HG03469 (cell line): ENCODE measurements around the gene PAXIP1.

ENCODE experiments used
- ATAC-seq: cut with Tn5 transposase; IDR thresholded peaks from one replicate; pipeline ENCODE4 v1.9.1; 2021; ENCODE audit warnings: mild to moderate bottlenecking, moderate library complexity, moderate number of reproducible peaks; ENCODE audit not compliant: unreplicated experiment

PAXIP1 gene

DNA sequence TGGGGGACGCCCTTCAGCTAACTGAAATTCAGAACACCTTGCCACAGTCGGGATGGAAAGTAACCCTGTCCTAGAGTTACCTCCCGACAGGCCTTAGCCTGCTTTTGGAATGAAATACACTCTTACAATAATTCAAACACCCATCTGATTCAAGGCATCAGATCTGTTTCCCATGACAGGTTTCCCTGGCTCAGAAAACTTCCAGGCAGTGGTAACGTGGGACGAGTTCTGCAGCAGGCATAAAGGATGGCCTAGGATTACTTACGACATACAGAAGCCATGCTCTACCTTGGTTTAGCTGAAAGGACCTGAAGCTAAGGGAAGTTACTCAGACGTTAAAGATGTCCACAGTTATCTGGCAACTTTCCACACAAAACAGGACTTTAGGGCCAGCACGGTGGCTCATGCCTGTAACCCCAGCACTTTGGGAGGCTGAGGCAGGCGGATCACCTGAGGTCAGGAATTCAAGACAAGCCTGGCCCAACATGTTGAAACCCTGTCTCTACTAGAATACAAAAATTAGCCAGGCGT is 5.0 kb downstream of the PAXIP1 start:
- no peak for ATAC-seq

DNA sequence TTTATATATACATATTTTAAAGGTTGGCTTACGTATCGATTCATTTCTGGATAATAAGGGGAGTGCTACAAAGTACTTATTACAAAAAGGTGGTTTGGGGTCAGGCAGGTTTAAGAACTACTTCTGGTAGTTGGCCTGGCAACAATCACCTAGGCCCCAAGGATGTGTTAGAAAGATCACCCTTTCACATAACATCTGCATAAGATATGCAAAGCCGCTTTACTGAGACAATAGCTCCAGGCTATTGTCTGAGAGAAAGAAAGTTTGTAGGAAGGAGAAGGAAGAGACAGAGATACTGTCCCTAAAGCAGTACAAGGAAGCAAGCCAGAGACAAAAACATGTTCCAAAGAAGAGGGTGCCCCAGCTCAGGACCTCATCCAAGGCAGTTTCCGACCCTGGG is 6.2 kb downstream of the PAXIP1 start:
- no peak for ATAC-seq

DNA sequence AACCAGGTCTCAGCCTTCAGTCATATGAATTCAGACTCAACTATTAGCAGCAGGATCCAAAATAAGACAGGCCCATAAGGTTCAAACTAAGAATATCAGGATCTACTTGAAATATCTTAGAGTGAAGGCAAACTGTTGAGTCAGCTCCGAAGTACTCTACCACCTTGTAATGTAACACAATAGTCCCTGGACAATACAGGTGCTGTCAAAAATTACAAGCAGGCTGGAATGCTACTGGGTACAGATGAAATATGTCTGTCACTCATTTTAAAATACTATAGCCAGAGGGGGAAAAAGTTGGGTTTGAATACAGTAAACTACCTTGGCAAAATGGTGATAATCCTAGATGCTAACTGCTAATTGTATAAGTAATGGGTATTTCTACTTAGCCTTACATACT is 6.8 kb downstream of the PAXIP1 start:
- ATAC-seq = no peak

DNA sequence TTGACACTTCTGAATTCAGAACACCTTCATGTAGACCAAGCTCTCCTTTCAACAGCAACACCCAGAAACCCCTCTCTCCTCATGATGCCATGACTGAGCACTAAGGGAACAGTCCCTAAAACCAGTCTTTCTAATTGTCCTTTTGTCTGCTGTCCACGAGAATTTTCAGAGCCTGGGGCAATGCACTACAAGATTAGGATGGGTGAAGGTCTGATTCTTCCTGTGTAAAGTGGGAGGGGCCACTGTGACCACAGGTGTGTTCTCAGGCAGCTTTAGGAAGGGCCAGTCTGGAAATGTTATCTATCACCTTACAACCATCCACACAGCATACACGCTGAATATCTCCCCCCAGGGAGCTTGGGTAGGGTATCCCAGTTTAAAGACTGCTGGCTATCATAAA is 7.9 kb downstream of the PAXIP1 start:
- no peak for ATAC-seq

DNA sequence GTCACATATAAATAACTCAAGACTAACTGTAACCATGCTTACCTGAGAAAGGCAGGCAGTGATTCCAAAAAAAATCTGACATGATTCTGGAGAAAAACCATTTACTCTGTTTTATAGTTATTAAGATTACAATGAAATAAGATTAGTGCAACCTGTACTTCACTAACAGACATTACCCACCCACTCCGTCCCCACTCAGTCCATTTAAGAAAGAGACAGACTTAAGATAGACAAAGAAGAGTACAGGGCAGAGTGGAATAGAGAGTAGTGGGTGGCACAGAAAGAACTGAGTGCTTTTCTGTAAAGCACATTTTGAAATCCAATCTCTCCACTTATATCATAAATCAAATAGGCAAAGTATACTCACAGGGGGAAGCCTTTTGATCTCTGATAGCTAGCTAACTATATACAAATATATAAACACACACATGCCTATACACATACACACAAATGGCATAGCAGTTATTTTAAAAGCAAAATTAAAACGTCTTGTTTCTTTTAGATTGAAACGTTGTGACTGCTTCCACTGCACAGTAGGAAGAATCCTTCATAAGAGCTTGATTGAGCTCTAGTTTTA is 11.9 kb downstream of the PAXIP1 start:
- ATAC-seq = no peak

DNA sequence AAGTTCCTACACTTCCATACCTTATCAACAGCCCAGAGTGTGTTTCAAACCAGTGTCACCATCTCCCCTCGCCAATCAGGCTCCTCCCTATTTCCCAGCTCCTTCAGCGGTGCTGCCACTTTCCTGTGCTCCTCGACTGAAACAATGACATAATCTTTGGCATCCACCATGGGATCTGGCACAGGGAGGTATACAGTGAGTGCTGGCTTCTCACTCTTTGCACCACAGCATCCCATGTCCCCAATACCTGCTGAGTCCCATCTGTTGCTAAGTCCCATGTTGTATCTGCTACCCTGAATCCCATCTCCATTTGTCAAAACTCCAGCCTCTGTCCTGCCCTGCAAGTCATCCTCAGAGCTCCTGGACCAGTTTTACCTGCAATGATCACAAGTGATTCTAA is 15.4 kb downstream of the PAXIP1 start:
- no peak for ATAC-seq

DNA sequence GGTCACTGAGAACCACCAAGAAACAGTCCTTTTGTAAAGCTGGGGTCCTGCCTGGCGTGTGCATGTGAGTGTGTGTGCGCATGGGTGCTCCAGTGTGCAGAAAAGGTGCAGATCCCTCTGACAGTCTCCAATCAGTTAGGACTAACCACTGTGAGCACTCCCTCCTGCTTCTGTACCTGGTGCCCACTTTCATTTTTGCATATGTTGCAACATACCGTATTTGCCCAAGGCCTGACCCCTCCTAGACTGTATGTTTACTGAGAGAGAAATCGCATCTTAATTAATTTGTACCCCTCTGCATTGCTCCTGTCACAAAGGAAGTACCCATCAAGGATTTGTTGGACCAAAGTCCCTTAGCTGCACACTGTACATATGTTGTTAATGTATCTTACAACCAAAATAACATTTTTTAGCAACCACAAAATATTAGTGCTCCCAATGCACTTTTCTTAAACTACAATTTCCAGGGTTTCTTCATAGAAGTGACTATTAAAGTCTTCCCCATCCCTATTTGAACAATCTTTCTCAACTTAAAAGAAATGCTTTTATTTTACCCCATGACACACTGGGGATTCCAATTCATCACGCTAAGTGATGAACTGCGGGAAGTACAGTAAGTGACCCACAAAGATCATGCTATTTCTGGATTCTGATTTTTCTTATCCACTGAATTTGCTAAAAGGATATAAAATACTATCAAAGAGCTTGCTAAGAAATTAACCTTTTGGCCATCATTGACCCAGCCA is 16.6 kb downstream of the PAXIP1 start:
- no peak for ATAC-seq

DNA sequence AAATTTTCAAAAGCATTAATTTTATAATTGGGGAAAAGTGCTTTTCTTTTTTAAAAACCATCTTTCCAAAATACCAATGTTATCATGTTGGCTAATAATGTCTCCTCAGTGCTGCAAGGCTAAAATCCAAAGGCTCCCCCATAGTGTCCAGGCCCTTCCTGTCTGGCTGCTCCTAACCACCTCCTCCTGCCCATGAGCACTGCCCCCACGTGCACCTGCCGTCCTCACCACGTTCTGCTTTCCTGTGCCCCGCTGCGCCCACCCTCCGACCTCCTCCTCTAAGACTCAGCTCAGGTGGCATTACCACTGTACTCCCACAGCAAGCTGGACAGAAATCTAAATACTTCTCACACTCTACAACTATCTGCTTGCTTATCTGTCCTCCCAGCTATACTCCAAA is 17.7 kb downstream of the PAXIP1 start:
- ATAC-seq = no peak

DNA sequence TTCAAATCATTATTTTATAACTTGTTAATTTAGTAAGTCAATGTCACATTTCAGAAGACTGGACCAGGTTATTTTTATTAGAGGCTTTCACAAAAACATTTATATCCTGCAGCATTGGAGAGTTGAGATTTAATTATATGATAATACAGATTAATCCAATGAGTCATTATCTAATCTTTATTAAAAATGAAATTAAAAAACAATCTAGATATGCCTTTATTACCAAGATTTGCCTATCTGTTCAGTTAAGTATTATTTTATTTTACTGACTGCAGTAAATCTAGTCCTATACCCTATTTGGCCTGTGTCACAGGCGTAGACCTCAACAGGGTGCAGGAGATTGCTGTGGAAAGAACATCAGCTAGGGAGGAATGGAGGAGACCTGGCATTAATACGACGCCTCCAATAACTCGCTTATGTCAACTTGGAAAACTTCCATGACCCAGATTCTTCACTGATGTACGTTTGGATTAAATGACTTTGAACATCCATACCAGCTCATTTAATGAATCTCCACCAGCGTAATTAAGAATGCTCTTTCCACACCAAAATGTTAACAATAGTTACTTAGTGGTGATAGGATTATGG is 18.2 kb downstream of the PAXIP1 start:
- ATAC-seq = no peak

DNA sequence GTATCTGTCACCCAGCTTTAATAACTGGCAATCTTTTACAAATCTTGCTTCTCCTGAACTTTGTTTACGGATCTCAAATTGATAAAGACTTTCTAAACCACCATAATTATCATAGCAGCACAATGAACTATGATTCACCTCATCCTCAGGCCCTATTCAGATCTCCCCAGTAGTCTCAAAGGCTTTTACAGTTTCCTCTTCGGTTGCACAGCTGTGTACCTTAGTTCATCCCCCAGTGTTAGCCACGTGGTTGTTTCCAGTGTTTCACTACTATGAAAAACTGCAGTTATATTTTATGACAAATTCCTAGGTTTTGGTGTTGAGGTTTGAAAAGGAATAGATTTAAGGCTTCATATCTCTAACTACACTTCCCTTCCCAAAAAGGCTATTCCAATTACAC is 24.9 kb downstream of the PAXIP1 start:
- no peak for ATAC-seq

DNA sequence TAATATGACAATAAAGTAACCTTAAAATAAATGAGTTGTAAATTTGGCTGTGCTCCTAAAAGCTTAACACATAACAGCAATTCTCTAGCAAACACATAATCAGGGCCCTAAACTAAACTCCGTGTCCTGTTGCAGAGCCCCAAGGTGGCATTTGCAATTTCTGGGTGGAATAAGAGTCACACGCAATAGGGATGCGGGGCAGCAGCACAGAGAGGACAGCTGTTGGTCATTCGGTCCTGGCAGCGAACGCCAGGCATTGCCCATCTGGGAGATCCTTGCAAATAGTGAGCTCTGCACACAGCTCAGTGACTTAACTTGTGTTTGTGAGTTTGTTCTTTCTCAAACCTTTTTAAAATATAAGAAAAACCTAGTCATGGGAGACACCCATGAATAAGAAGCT is 25.7 kb downstream of the PAXIP1 start:
- ATAC-seq = no peak

DNA sequence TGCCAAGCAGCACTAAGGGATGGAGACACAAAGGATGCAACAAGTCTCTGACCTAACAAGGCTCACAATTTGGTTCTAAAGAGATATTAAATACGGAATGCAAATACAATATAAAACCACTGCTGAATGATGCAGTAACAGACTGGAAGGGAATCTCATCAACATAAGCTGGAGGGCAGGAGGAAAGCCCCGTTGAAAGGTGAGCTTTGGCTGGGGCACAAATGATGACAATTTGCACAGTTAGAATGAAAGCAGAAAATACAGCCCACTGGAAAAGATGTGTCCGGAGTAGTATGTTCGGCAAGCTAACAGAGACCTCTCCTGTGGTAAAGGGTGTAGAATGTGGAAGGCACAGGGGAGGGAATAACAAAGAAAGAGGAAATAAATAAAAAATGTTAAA is 26.1 kb downstream of the PAXIP1 start:
- no peak for ATAC-seq

DNA sequence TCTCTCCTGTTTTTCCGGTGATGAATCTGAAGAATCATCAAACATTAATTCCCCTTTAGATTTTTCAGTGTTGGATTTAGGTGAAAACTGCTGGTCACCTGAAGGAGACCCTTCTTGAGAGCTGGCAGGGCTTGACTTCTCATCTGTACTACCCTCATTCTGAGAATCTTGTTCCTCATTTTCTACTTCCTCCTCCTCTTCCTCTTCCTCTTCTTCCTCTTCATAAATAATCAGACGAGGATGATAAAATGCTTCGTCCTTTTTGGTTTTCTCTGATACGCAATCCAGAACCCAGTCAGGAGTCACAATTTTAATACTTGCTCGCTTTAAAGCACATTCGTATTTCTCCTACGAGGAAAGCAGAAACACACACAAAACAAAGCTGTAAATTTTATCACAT is 26.9 kb downstream of the PAXIP1 start:
- no peak for ATAC-seq

DNA sequence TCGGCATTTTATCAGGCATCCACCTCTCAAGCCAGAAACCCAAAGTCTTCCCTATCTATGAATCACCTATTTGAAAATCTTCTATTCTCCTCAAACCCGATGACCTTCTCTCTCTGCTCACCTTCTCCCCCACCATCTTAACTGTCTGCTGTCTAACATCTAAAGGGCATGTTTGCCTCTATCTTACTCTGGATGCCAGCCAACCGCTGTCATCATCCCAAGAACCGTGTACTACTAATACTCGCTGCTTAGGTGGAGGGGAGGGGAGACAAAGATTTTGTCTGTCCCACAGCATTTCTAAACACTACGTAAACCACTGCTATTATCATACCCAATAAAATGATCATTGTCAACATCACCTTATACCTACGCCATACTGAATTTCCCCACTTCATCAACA is 29.5 kb downstream of the PAXIP1 start:
- no peak for ATAC-seq

DNA sequence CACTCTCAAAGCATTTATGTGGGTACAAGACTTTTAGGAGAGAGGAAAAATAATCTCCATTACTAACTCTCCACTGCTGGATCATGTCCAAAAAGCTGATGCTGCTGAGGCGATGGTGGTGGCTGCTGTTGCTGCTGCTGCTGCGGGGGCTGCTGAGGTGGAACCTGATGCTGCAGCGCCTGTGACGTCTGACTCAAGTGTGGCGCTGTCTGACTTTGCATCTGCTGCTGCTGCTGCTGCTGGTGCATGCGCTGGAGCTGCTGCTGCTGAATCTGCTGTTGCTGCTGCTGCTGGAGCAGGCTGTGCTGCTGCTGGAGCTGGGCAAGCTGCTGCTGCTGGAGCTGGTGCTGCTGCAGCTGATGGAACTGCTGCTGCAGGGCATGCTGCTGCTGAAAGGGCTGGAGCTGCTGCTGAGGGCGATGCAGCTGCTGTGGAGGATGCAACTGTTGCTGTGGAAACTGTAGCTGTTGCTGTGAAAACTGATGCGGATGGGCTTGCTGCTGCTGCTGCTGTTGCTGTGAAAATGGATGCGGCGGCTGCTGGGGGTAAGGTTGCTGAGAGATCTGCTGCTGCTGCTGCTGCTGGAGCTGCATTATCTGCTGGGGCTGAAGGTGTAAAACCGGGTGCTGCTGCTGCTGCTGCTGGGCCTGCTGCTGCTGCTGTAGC is 34.5 kb downstream of the PAXIP1 start:
- ATAC-seq = no peak

DNA sequence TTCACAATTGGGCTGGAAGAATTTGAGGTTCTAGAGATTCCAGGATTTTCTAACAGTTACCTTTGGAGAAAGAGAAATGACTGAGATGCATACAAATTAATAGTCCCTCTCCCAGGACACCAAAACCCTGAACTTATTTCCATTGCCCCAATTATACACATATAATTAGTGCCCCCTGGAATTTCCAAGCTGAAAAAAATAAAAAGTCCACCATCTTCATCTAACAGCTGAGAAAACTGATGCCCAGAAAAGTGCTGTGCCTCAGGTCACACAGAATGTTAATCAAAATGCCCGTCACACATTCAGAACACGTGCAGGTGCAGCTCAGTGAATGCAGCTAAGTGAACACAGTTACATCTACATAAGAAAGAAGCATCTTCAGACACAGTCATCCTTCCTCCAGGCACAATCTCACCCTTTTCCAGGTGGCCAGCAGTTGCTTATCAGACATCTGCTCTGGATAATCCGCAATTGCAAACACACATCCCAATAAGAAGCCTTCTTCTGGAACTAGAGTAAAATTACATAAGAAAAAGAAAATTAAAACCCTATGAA is 35.4 kb downstream of the PAXIP1 start:
- ATAC-seq = no peak

DNA sequence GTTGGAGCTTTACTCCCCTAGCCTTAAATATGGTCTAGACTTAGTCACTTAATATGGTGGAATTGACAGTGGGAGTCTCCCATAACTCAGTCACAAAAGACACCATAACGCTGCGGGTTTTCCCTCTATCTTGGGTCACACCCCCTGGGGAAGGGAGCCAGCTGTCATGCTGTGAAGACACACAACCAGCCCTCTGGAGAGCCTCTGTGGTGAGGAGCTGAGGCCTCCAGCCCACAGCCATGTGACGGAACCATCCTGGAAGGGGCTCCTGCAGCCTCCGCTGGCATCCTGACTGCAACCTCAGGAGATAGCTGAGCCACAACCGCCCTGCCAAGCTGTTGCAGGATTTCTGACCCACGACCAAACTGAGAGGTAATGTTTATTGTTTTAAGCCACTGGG is 37.9 kb downstream of the PAXIP1 start:
- no peak for ATAC-seq

DNA sequence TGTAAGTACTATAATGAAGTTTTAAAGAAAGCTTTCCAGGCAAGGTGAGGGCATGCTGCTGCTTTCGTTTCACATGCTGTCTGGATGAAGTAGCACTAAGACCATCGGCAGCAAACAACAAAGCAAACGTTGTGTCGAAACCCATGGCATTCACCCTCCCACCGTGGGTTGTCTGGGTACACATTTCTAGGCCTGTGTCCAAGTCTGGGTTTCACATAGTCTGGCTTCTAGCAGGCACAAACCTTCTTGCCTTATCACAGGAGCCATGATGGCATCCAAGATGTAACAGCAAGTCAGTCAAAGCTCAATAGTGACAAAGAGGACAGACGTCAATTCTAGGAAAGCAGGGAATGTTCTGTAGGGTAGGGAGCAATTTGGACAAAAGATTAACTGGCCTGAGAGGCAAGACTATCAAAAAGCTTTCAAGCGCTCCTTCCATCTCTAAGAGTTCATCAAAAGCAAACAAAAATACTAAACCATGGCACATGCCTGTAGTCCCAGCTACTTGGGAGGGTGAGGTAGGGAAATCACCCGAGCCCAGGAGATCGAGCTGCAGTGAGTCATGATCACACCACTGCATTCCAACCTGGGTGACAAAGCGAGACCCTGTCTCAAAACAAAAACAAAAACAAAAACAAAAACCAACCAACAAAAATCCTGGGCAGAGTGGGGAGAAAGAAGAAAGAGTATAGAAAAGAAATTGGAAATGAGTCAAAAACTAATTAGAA is 42.7 kb downstream of the PAXIP1 start:
- no peak for ATAC-seq

DNA sequence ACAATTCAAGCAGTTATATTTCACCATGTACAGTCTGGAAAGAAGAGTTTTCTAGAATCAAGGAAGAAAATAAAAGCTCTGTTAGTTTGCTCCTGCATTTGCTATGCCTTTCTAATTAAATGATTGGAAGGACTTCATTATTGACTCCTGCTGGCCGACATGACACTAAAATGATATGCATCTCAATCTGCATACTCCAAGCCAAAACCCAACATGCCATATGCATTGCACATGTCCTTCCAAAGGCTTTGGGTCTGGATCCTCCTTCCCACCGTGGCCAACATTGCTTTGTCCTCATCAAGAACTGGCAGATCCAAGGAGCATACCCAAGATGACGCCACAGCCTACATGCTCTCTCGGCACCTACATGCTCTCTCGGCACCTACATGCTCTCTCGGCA is 46.5 kb downstream of the PAXIP1 start:
- no peak for ATAC-seq

DNA sequence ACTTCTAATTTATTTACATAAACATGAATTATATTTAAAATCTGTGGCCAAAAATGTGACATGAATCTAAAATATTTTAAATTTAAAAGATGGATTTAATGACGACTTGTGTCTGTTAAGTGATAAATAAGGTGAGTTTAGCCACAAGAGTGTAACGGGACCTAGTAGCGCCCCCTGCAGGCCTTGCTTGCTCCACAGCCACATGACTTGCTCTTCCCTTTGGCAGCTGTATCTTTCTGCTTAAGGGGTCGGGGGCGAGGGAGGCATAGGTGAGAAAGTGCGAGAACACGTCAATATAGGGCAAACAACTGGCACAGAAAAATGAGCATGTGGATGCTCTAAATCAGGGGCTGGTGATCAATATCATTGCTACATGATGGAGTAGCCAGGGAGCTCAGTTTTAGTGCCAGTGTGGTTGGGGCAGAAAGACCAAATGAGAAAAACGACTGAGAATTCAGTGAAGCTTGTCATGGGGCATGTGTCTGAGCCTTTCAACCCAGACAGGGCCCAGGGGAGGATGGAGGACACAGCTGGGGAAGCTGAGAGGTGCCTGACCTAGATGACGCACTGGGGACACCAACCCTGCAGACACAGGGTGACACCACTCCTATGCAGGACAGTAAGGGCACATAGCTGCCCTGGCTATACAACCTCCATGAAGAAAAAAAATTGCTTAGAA is 49.8 kb downstream of the PAXIP1 start:
- no peak for ATAC-seq
